GM12874 (cell line): ENCODE data around the gene TAP2.

ENCODE experiments used
- TF ChIP-seq, protein P1 (sequence below): IDR thresholded peaks from 2 replicates; pipeline ENCODE4 v1.5.1; 2011; ENCODE audit warnings: low read depth, mild to moderate bottlenecking, control low read depth, low read length, moderate library complexity; ENCODE audit not compliant: insufficient read depth

TAP2 gene

DNA sequence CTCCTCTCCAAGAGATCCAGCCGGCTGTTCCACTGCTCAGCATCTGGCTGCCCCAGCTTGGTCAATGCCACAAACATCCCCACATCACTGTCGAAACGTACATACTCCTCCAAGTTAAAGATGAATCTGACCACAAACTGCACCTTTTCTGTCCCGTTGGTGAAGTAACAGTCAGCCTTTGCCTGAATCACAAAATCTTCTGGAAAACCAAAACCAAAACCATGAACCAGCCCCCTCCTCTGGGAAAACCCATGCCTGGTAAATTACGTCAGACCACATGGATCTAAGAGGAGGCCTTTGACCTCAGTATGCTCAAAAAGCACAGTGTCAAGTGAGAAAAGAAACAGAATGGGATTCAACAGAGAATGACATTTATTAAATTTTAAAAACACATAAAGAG, 23.4 kb downstream of the TAP2 start:
- TF ChIP-seq, protein P1, sequence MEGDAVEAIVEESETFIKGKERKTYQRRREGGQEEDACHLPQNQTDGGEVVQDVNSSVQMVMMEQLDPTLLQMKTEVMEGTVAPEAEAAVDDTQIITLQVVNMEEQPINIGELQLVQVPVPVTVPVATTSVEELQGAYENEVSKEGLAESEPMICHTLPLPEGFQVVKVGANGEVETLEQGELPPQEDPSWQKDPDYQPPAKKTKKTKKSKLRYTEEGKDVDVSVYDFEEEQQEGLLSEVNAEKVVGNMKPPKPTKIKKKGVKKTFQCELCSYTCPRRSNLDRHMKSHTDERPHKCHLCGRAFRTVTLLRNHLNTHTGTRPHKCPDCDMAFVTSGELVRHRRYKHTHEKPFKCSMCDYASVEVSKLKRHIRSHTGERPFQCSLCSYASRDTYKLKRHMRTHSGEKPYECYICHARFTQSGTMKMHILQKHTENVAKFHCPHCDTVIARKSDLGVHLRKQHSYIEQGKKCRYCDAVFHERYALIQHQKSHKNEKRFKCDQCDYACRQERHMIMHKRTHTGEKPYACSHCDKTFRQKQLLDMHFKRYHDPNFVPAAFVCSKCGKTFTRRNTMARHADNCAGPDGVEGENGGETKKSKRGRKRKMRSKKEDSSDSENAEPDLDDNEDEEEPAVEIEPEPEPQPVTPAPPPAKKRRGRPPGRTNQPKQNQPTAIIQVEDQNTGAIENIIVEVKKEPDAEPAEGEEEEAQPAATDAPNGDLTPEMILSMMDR, result no peak

DNA sequence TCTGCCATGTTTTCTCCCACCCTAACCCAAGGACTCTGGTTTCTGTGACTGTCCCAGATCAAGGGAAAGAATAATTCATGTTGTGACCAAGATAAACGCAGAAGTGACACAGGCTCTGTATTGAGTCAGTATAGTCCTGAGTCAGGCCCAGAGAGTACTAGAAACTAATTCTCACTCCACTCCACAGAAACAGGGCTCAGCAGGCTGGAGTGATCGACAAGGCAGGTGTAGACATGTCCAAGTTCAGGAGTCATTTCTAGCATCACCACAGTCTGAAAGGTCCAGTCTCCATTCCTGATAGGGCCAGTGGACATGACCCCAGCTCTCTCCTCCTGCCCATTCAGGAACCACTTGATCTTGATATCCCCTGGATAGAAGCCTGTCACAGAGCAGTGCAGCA, 24.4 kb downstream of the TAP2 start:
- TF ChIP-seq, protein P1, result no peak

DNA sequence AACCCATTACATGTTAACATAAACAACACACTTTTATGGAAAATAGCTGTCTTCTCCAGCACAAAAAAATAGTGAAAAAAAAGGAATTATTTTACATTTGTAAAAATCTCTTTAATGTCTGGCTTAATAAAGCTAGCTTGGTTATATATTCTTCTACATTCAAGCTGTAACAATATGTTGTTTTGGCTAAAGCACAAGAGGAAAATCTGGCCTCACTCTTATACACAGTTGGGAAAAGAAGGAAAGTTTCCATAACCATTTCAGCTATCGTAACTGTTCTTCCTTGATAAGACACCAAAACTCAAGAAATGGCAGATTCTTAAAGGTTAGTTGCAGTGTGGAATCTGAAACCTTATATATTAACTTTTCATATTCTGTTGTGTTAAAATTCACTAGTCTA, 29.4 kb downstream of the TAP2 start:
- TF ChIP-seq, protein P1, result no peak

DNA sequence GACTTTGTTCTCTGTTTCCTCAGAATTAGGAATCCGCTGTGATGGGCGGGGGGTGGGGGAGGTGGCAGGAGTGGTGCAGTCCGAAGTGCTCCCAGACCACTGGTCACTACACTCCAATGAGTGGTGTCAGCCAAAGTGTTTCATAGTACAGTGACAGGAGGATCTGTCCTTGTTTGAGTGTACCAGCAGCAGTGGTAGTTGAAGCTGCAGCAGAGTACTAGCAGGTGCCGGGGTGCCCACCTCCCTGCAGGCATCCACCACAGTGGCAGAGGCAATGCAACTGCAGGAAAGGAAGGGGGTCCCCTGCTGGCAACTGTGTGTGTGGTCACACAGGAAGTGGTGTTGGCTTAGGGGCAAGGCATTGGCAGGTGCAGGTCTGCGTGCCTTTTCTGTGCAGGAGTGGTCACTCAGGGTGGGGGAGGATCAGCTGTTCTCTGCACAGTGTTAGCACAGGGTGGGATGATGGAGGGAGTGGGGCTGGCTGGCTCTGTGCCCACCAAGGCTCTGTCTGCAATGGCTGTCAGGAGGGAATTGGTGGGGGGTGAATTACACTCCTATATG, 31.4 kb downstream of the TAP2 start:
- TF ChIP-seq, protein P1, result peak; percentile 21; the same call in 1 of the 2 replicates

DNA sequence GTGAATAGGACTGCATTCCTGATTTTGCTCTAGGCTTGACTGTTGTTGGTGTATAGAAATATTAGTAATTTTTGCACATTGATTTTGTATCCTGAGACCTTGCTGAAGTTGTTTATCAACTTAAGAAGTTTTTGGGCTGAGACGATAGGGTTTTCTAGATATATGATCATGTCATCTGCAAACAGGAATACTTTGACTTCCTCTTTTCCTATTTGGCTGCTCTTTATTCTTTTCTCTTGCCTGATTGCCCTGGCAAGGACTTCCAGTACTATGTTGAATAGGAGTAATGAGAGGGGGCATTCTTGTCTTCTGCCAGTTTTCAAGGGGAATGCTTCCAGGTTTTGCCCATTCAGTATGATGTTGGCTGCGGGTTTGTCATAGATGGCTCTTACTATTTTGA, 35.1 kb downstream of the TAP2 start:
- TF ChIP-seq, protein P1, result no peak

DNA sequence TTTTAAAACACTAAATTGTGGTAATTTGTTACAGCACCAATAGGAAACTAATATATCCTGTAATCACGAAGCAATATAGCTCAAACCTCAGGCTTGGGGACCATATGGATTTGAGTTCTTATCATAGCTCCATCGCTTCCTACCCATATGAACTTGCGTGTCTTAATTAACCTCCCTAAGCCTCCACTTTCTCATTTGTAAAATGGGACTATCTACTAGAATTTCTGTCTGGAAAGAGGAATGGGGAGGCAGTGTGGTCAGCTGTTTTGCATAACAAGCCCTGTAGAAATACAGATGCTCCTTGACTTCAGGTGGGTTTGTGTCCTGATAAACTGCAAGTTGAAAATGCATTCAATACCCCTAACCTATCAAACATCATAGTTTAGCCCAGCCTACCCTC, 38.8 kb downstream of the TAP2 start:
- TF ChIP-seq, protein P1, result no peak

DNA sequence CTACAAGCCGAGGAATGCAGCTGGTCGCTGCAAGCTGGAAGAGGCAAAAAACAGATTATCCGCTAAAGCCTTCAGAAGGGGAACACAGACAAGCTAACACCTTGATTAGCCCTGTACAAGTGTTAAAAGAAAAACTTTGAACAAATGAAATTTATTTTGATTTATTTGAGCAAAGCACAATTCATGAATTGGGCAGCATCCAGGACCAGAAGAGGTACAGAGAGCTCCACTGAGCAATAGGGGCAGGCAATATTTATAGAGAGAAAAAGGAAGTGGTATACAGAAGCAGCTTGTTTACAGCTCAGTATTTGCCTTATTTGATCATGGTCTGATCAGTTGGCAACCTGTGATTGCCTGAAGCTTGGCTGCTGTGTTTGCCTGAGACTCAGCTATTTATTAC, 39.4 kb downstream of the TAP2 start:
- TF ChIP-seq, protein P1, result no peak
